ENCODE data around the gene P2RX3.

DNA sequence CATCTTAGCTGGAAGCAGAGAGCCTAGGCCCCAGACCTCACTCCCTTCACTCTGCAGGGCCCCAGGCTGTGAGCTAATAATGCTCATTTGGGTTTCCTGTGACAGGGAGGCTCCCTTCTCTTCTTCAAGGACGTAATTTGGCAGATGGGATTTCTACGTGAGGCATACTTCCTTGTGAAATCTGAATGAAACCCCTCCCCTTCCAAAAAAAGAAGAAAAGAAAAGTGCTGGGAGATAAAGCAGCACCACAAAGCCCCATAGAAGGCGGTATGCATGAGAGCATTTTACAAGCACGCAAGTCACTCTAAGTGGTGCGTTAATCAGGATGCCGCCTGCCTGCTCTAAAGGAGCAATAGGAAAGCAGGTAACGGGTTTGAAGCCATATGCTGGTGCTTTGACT lies 5.7 kb downstream of the P2RX3 start:
- TF ChIP-seq, protein P1, sequence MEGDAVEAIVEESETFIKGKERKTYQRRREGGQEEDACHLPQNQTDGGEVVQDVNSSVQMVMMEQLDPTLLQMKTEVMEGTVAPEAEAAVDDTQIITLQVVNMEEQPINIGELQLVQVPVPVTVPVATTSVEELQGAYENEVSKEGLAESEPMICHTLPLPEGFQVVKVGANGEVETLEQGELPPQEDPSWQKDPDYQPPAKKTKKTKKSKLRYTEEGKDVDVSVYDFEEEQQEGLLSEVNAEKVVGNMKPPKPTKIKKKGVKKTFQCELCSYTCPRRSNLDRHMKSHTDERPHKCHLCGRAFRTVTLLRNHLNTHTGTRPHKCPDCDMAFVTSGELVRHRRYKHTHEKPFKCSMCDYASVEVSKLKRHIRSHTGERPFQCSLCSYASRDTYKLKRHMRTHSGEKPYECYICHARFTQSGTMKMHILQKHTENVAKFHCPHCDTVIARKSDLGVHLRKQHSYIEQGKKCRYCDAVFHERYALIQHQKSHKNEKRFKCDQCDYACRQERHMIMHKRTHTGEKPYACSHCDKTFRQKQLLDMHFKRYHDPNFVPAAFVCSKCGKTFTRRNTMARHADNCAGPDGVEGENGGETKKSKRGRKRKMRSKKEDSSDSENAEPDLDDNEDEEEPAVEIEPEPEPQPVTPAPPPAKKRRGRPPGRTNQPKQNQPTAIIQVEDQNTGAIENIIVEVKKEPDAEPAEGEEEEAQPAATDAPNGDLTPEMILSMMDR (conservative IDR thresholded peaks at IDR 0.05), result no peak
- TF ChIP-seq ZFX (IDR thresholded peaks at IDR 0.05), result no peak

Measured in C4-2B (cell line).